AG10803 (cell line): ENCODE data around the gene PRKCE.

Source experiments
- DNase-seq: peaks from one replicate; pipeline ENCODE4 v3.0.0; 2010; ENCODE audit warnings: low read depth
- H3K4me3 ChIP-seq: 2 replicates; pipeline ENCODE4 v1.5.1; 2011; ENCODE audit warnings: mild to moderate bottlenecking, low read length, control low read depth
- TF ChIP-seq, protein P1 (sequence below): conservative IDR thresholded peaks from 2 replicates; pipeline ENCODE4 v1.5.1; 2011; ENCODE audit warnings: mild to moderate bottlenecking, low read length, control low read depth, inconsistent platforms

PRKCE gene

GRCh38 chr2:45676088-45676487 is 24.6 kb downstream of the PRKCE start:
- DNase-seq: no peak
- TF ChIP-seq, protein P1, sequence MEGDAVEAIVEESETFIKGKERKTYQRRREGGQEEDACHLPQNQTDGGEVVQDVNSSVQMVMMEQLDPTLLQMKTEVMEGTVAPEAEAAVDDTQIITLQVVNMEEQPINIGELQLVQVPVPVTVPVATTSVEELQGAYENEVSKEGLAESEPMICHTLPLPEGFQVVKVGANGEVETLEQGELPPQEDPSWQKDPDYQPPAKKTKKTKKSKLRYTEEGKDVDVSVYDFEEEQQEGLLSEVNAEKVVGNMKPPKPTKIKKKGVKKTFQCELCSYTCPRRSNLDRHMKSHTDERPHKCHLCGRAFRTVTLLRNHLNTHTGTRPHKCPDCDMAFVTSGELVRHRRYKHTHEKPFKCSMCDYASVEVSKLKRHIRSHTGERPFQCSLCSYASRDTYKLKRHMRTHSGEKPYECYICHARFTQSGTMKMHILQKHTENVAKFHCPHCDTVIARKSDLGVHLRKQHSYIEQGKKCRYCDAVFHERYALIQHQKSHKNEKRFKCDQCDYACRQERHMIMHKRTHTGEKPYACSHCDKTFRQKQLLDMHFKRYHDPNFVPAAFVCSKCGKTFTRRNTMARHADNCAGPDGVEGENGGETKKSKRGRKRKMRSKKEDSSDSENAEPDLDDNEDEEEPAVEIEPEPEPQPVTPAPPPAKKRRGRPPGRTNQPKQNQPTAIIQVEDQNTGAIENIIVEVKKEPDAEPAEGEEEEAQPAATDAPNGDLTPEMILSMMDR: no peak
- H3K4me3 ChIP-seq: no peak overlapping the region

GRCh38 chr2:45678791-45679348 is 27.4 kb downstream of the PRKCE start:
- TF ChIP-seq, protein P1: no peak
- no peak for DNase-seq

GRCh38 chr2:45680351-45680967 is 29.0 kb downstream of the PRKCE start:
- H3K4me3 ChIP-seq: no peak overlapping the region
- TF ChIP-seq, protein P1: no peak
- no peak for DNase-seq

More at GRCh38 chr2:45678791-45679348, 27.4 kb downstream of the PRKCE start:
- no peak overlapping the region for H3K4me3 ChIP-seq

- no peak overlapping the region for H3K4me3 ChIP-seq
- TF ChIP-seq, protein P1: no peak
- DNase-seq: peak; percentile 88
These were observed 30.2 kb downstream of the PRKCE start for GRCh38 chr2:45681675-45682074.

DNA sequence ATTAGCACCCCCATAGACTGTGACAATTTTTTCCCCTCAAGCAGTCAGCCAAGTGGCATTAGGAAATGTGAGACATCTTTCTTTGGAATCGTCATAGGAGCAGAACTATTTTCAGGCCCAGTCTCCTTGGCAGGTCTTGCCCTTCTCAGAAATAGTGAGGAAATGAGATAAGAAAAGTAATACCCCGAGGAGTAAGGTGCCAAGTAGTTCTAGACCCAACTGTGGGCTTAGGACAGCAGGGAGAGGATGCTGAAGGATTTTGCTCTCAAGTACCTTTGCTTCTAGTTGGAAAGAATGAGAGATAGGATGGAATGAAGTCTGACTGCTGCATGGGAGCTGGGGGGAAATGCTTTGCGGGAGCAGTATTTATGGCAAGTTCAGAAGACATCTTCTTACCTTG is 31.8 kb downstream of the PRKCE start:
- TF ChIP-seq, protein P1: no peak
- DNase-seq: no peak
- no peak overlapping the region for H3K4me3 ChIP-seq

- TF ChIP-seq, protein P1: no peak
- H3K4me3 ChIP-seq: no peak overlapping the region
- DNase-seq: no peak
These were observed 33.3 kb downstream of the PRKCE start for GRCh38 chr2:45684756-45685155.

GRCh38 chr2:45685260-45685659 is 33.8 kb downstream of the PRKCE start:
- TF ChIP-seq, protein P1: no peak
- no peak for DNase-seq

More at GRCh38 chr2:45685260-45685659, 33.8 kb downstream of the PRKCE start:
- H3K4me3 ChIP-seq: no peak overlapping the region
